Islet precursor cell (in vitro differentiated cells): Measurements from ENCODE around the gene PGAM2.
"Not testable (repeated sequence)": the region's sequence is repeated elsewhere in the genome, so short reads cannot be mapped to it uniquely, and the experiment has no call there.

Experiments
- DNase-seq: peaks from one replicate; pipeline ENCODE4 v3.0.0-alpha.2; 2018

PGAM2 gene

GRCh38 chr7:44048031-44048795 lies 17.2 kb downstream of the PGAM2 start:
- DNase-seq: peak; percentile 31

GRCh38 chr7:44046321-44047061 lies 18.9 kb downstream of the PGAM2 start:
- DNase-seq: peak; percentile 33

DNA sequence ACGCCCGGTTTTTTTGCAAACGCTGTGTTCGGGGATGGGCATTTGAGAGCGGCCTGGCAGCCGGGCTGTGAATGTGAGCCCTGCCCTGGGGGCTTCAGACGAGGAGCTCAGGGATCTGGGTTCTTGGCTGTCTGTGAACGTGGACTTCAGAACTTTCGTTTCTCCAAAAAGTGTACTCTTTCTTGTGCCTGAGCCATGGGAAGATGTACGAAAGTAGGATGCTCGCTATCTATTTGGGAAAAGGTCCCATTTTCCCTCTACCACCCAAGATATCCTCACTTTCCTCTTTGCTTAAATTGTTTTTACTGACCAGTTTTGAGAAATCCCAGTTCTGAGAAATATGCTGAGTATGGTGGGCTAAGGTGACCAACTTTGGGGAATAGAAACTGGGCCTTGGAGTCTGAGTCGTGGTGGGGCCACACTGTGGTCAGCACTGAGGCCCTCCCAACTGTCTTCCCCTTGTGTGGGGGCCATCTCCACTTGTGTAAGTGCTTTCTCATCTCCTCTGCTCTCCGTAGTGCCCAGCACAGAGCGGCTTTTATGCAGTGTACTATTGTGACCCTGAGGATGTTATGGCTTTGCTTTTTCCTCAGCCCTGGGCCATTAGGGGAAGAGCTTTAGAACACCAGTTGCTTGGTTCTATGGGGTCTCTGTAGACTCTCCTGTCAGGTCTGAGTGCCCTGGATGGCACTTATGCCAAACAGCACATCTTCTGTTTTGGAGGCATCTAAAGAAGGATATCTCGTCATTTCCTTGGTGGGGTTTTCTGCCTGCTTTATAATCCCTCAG lies 19.9 kb downstream of the PGAM2 start:
- DNase-seq: peak; percentile 30

DNA sequence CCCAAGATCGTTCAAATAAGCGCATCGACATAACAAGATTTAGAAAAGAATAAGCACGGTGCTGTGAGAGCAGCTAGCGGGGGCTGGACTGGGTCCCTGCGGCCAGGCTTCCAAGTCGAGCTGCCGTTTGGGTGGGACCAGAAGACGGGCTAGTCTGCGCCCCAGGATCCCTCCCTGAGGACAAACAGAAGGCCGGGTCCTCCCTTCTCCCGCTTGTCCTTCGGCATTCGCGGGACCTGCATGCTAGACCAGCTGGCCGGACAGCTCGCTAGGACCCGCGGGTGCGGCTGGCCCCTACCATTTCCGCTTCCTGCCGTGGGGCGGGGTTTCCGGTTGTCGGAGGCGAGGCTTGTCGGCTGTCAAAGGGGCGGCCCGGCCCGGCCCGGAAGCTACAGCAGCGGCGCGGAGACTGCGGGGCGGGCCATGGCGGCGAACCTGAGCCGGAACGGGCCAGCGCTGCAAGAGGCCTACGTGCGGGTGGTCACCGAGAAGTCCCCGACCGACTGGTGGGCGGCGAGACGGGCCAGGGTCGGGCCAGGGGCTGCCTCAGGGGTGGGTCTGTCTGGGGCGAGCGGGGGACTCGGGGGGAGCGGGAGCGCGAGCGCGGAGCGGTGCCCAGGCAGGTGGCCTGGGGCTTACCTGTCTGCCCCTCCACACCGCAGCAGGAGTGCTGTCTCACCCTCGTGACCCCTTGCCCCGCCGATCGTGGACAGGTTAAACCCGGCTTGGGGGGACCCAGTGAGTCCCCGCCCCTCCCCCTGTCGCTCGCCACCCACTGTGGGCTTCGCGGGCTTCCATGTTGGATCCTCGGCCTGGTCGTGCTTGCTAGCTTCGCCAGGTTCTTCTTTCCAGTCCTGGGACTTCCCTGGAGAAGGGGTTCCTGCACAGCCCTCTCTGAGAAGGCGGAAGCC lies 20.8 kb downstream of the PGAM2 start, which contains the start of gene DBNL:
Gene DBNL (plus strand): TSS at position 388 of the 911 bp plus-strand sequence. CDS start 36 bp downstream, at position 424.
- DNase-seq: peak; percentile 98

- no peak for DNase-seq
Measured at GRCh38 chr7:44043902-44044301, 21.5 kb downstream of the PGAM2 start.

- no peak for DNase-seq
Measured at GRCh38 chr7:44042221-44042620, 23.1 kb downstream of the PGAM2 start.

GRCh38 chr7:44040493-44040891 lies 24.9 kb downstream of the PGAM2 start:
- DNase-seq: peak; percentile 53

DNA sequence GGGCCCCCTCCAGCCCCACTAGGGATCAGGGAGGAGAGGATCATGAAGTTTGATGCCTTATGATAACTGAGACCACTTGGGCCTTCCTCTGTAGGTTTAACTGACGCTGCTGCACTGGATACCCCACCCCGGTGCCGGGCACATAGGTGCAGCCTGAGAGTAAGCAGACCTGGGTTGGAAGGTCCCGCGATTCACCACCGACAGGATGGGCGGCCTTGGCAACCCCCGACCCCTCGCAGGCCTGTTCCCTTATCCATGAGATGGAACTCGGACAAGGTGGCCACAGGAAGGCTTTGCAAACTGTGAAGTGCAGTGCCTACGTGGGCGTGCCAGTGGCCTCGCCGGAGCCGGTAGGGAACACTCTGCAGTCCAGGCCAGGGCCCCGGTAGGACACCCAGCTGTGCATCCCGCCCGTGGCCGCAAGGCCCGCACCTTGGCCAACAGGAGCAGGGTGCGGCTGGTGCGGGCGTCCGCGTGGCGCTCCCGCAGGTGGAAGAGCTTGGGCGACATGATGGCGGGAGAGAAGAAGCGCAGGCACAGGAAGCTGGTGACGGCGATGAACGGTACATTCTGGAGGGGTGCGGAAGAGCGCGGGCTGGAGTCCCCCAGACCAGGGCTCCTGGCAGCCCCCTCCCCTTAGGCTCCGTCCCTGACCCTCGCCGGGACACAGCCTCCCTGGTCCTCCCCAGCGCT lies 25.4 kb downstream of the PGAM2 start:
- not testable (repeated sequence) for DNase-seq

GRCh38 chr7:44038961-44039558 lies 26.3 kb downstream of the PGAM2 start:
- peak; percentile 96 for DNase-seq

GRCh38 chr7:44038553-44038952 lies 26.8 kb downstream of the PGAM2 start:
- DNase-seq: not testable (repeated sequence)

GRCh38 chr7:44037951-44038350 lies 27.4 kb downstream of the PGAM2 start:
- not testable (repeated sequence) for DNase-seq

DNA sequence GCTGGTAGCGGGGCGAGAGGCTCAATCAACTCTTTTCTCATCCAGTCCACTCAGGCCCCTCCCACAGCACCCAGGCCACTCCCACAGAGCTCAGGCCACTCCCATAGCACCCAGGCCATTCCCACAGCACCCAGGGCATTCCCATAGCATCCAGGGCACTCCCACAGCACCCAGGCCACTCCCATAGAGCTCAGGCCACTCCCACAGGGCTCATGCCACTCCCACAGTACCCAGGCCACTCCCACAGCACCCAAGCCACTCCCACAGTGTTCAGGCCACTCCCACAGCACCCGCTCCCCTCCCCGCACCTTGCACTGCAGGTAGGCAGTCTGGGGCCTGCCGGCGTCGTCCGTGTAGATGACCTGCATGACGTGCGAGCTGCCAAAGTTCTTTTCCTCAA lies 29.0 kb downstream of the PGAM2 start:
- peak; percentile 80 for DNase-seq

DNA sequence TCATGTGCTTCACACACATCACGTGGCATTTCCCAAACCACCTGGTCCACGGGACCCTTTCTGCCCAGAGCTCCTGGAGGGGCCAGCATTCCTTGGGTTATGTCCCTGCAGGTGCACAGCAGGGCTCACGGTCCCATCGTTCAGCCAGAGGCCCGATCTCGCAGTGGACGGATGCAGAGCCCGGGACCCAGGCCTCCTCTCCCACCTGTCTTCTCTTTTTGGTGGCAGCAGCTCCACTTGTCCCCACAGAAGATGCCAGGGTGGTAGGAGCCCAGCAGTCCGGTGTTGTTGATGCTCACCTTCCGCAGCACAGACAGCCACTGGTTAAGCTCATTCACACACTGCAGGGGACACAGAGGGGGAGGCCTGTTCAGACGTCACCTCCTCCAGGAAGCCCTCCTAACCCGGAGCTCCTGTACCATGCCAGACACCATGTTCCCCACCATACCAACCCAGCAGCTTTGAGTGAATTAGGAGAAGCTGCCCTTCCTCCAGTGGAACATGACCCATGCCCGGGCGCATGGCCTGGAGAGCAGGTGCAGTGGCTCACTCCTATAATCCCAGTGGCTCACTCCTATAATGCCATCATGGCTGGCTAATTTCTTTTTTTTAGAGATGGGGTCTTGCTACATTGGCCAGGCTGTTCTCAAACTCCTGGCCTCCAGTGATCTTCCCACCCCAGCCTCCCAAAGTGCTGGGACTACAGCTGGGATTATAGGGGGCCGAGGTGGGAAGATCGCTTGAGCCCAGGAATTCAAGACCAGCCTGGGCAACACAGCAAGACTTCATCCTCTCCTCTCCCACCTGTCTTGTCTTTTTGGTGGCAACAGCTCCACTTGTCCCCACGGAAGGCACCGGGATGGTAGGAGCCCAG lies 31.2 kb downstream of the PGAM2 start:
- peak; percentile 16 for DNase-seq

DNA sequence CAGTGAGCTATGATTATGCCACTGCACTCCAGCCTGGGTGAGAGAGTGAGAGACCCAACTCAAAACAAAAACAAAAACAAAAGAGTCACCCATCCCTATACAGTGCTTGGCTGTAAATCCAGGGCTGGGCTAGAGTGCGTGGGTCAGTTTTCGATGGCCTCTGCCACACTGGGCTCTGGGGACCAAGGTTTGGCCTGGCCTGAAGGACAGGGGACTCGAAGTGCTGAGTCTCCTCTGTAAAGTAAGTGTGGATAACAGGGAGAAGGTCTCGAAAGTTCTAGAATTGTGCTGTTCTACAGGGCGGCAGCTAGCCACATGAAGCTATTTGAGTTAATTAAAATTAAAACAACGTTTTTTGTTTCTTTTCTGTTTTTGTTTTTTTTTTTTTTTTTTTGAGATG lies 33.3 kb downstream of the PGAM2 start:
- DNase-seq: peak; percentile 7

- DNase-seq: not testable (repeated sequence)
Measured at GRCh38 chr7:44031319-44031718, 34.0 kb downstream of the PGAM2 start.

- DNase-seq: not testable (repeated sequence)
Measured at GRCh38 chr7:44030029-44030428, 35.3 kb downstream of the PGAM2 start.

DNA sequence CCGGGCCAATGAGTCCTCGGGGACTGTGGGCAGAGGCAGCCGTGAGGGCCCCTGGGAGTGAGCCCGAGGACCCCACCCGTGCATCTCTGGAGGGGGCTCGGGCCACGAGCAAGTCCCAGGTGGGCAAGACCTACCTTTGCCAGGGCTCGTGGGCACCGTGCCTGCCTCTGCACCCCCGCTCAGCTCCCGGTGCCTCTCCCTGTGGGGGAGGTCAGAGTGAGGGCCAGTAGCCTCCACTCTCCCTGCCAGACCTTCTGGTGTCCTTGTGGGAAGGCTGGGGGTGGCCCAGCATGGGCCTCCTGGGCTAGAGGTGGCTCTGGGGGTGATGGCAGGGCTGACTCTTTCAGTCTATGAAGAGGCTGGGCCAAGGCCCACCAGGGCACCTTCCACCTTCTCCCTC lies 35.9 kb downstream of the PGAM2 start:
- DNase-seq: not testable (repeated sequence)

GRCh38 chr7:44022796-44023467 lies 42.4 kb downstream of the PGAM2 start:
- DNase-seq: not testable (repeated sequence)

GRCh38 chr7:44022069-44022468 lies 43.3 kb downstream of the PGAM2 start:
- DNase-seq: not testable (repeated sequence)
